Stimulated activated effector memory CD8-positive, alpha-beta T cell treated with anti-CD3 and anti-CD28 coated beads, Interleukin-12 subunit alpha, Interleukin-12 subunit beta, amount 100 ng/mL, for 72 hours (primary cell): ENCODE results near the gene IP6K3.

Experiments used
- ATAC-seq: fragments of 150-1000 bp; cut with Tn5 transposase; 2 replicates; pipeline ENCODE4 v1.10.0; 2021
- DNase-seq, 2 donors: peaks; one replicate each; pipeline ENCODE4 v3.0.0; 2021 to 2022; ENCODE audit warnings: low spot score in 2 of 2
- H3K27ac Mint-ChIP-seq: one replicate; pipeline ENCODE4 v1.8.0; 2022; ENCODE audit warnings: mild to moderate bottlenecking, mixed read lengths
- H3K36me3 Mint-ChIP-seq: one replicate; pipeline ENCODE4 v1.8.0; 2022; ENCODE audit warnings: mild to moderate bottlenecking, mixed read lengths
- H3K4me1 Mint-ChIP-seq: one replicate; pipeline ENCODE4 v1.8.0; 2022; ENCODE audit warnings: mixed read lengths
- H3K4me3 Mint-ChIP-seq: one replicate; pipeline ENCODE4 v1.8.0; 2022; ENCODE audit warnings: mild to moderate bottlenecking, mixed read lengths
- H3K9me3 Mint-ChIP-seq: one replicate; pipeline ENCODE4 v1.8.0; 2022; ENCODE audit warnings: mixed read lengths

IP6K3 gene

GRCh38 chr6:33683576-33684427, 62.9 kb downstream of the IP6K3 start:
- Mint-ChIP-seq H3K36me3 (peaks cover 96% of the 10 kb centered on the region), H3K4me3 (peak overlapping the region; percentile 42), H3K9me3 (no peaks in the 10 kb centered on the region), H3K27ac (peak overlapping the region; percentile 91), H3K4me1 (peaks cover 30% of the 10 kb centered on the region)
- ATAC-seq (peak; percentile 44), DNase-seq (no peak)

- peak; percentile 79 for ATAC-seq
- Mint-ChIP-seq H3K27ac (peak overlapping the region; percentile 91), H3K36me3 (peaks cover 95% of the 10 kb centered on the region), H3K4me3 (peak overlapping the region; percentile 42), H3K4me1 (peaks cover 30% of the 10 kb centered on the region), H3K9me3 (no peaks in the 10 kb centered on the region)
- DNase-seq = peak in 1 of 2 donors; percentile 58
Measured at GRCh38 chr6:33683051-33683571, 63.6 kb downstream of the IP6K3 start.

- H3K9me3 Mint-ChIP-seq = no peaks in the 10 kb centered on the region
- peaks cover 36% of the 10 kb centered on the region for H3K4me1 Mint-ChIP-seq
- ATAC-seq (no peak), DNase-seq (no peak)
- peak overlapping the region; percentile 91 for H3K27ac Mint-ChIP-seq
- H3K36me3 Mint-ChIP-seq = peaks cover 95% of the 10 kb centered on the region
- no peak overlapping the region for H3K4me3 Mint-ChIP-seq
Measured at GRCh38 chr6:33682341-33682740, 64.4 kb downstream of the IP6K3 start.

GRCh38 chr6:33679761-33680160, 66.9 kb downstream of the IP6K3 start:
- ATAC-seq = no peak
- H3K36me3 Mint-ChIP-seq = peaks cover 99% of the 10 kb centered on the region
- no peaks in the 10 kb centered on the region for H3K9me3 Mint-ChIP-seq
- no peak overlapping the region for H3K4me3 Mint-ChIP-seq
- DNase-seq = no peak
- H3K27ac Mint-ChIP-seq = peak overlapping the region; percentile 40
- peaks cover 28% of the 10 kb centered on the region for H3K4me1 Mint-ChIP-seq

DNA sequence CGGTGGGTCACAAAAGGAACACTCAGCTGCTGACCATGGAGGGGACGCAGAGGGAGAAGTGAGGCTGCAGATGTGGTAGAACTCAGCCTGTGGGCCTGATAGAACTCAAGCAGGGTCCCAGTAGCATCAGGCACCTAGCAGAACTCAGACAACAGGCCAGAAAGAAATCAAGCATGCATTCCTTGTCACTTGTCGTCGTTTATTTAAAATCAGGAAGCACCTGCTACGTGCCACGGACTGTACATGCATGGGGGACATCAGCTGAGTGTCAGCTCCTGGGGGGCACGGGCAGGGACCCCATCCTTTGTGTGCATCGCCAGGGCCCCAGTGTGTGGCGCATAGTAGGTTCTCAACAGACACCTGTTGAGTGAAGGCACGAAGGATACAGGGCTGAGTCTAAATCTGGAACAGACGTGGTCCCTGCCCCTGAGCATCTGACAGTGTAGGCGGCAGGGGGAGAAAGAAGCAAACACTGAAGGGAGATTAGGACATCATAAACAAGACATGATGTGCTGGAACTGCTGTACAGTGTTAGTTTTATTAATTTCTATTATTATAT, 67.7 kb downstream of the IP6K3 start:
- Mint-ChIP-seq H3K9me3 (no peaks in the 10 kb centered on the region), H3K4me3 (no peak overlapping the region), H3K4me1 (peaks cover 24% of the 10 kb centered on the region), H3K36me3 (peaks cover 99% of the 10 kb centered on the region), H3K27ac (peak overlapping the region; percentile 63)
- ATAC-seq (no peak), DNase-seq (no peak)

DNA sequence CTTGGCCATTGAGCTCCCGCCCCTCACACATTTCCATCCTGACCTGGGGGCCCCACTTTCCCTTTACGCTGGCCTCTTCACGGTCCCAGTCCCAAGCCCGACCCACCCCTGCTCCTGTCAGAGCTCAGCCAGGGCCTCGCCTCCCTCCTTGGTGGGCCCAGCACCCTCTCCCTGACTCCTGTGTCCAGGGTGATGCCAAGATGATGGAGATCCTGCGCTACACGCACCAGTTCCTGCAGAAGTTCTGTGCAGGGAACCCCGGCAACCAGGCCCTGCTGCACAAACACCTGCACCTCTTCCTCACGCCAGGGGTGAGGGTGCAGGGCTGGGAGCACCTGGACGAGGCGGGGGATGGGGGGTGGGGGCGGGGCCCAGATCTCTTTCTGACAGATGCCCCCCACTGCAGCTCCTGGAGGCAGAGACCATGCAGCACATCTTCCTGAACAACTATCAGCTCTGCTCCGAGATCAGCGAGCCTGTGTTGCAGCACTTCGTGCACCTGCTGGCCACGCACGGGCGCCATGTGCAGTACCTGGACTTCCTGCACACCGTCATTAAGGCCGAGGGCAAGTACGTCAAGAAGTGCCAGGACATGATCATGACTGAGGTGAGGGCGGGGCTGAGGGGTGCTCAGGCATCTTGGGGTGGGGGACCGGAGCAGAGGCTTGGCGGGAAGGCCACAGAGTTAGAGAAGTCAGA, 68.3 kb downstream of the IP6K3 start:
- DNase-seq = no peak
- Mint-ChIP-seq H3K4me3 (no peak overlapping the region), H3K9me3 (no peaks in the 10 kb centered on the region), H3K4me1 (peaks cover 18% of the 10 kb centered on the region), H3K27ac (peak overlapping the region; percentile 63), H3K36me3 (peaks cover 99% of the 10 kb centered on the region)
- ATAC-seq = no peak

DNA sequence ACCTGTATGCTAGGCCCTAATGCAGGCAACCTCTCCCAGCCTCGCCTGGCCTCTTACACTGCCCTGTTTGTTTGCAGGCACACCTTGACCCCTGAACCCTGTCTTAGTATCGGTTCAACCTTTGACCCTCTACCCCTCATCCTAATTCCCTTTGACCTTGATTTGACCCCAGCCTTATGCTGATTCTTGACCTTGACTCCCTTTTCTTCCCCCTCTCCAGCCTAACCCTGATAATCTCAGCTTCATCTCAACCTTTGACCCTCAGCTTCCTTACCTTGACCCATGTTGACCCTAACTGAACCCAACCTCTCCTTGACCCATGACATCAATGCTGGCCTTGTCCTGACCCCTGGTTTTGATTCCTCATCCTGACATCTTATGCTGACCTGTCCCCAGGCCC, 69.0 kb downstream of the IP6K3 start:
- ATAC-seq (no peak), DNase-seq (no peak)
- no peak overlapping the region for H3K4me3 Mint-ChIP-seq
- H3K4me1 Mint-ChIP-seq = peaks cover 11% of the 10 kb centered on the region
- no peaks in the 10 kb centered on the region for H3K9me3 Mint-ChIP-seq
- peaks cover 99% of the 10 kb centered on the region for H3K36me3 Mint-ChIP-seq
- H3K27ac Mint-ChIP-seq = peak overlapping the region; percentile 46

- no peak for ATAC-seq
- peak overlapping the region; percentile 46 for H3K27ac Mint-ChIP-seq
- no peak overlapping the region for H3K4me3 Mint-ChIP-seq
- H3K4me1 Mint-ChIP-seq = peaks cover 7% of the 10 kb centered on the region
- peaks cover 99% of the 10 kb centered on the region for H3K36me3 Mint-ChIP-seq
- no peaks in the 10 kb centered on the region for H3K9me3 Mint-ChIP-seq
- no peak for DNase-seq
Measured at GRCh38 chr6:33677143-33677660, 69.5 kb downstream of the IP6K3 start.

GRCh38 chr6:33676416-33677142, 70.1 kb downstream of the IP6K3 start:
- Mint-ChIP-seq H3K27ac (no peak overlapping the region), H3K9me3 (no peaks in the 10 kb centered on the region), H3K4me3 (no peak overlapping the region), H3K36me3 (peaks cover 97% of the 10 kb centered on the region), H3K4me1 (peaks cover 6% of the 10 kb centered on the region)
- ATAC-seq = no peak
- DNase-seq = no peak

DNA sequence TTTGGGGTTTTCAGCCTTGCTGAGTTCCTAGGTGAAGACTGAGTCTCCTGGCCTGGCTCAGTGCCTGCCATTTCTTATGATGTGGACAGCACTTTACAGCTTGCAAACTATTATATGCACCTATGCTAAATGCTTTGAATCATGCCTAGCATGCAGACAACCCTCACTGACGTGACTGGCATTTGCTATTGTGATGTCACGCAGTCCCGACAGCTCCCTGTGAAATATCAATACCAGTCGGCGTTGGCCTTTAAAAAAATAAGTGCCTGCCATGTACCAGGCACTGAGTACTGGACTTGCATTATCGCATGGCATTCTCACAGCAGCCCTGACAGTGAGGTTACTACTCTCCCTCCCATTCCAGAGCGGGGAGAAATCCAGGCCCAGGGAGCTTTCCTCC, 70.7 kb downstream of the IP6K3 start:
- Mint-ChIP-seq H3K4me3 (no peak overlapping the region), H3K36me3 (peaks cover 97% of the 10 kb centered on the region), H3K27ac (no peak overlapping the region), H3K4me1 (peaks cover 6% of the 10 kb centered on the region), H3K9me3 (no peaks in the 10 kb centered on the region)
- DNase-seq (no peak), ATAC-seq (no peak)

GRCh38 chr6:33673851-33674250, 72.9 kb downstream of the IP6K3 start:
- peaks cover 96% of the 10 kb centered on the region for H3K36me3 Mint-ChIP-seq
- H3K27ac Mint-ChIP-seq = peak overlapping the region; percentile 87
- DNase-seq (no peak), ATAC-seq (no peak)
- H3K9me3 Mint-ChIP-seq = no peaks in the 10 kb centered on the region
- H3K4me1 Mint-ChIP-seq = peaks cover 7% of the 10 kb centered on the region
- H3K4me3 Mint-ChIP-seq = no peak overlapping the region

DNA sequence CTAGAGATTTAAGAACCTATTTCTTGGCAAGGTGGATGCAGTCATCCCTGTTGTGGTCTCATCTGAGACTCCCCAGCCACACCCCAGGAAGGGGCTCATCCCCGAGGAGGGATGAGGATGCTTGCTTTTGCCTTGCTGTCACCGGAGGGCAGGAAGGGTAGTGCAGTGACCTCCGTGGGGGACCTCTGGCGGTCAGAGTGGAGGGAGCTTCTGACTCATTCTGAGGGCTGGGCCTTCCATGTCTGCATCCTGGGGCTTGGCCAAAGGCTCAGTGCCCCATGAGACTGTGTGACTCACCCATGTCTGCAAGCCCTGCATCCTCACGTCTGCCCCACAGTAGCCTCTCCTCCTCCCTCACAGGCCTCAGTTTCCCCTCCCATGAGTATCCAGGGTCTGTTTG, 73.9 kb downstream of the IP6K3 start:
- Mint-ChIP-seq H3K27ac (peak overlapping the region; percentile 87), H3K4me3 (no peak overlapping the region), H3K9me3 (no peaks in the 10 kb centered on the region), H3K36me3 (peaks cover 97% of the 10 kb centered on the region), H3K4me1 (peaks cover 11% of the 10 kb centered on the region)
- ATAC-seq = peak; percentile 31
- DNase-seq = no peak

DNA sequence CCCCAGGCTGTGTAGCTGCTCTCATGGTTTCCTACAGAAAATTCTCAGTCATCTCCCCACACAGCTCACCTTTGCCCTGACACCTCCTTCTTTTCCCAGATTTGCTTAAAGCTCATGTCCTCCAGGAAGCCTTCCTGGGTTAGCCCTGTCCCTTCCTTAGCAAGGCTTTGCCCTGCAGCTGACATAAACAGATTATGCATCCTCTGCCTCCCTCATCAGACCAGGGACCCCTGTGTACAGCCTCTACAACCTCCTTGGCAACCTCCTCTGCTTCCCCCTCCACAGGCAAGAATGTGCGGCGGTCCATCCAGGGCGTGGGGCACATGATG, 75.0 kb downstream of the IP6K3 start:
- H3K27ac Mint-ChIP-seq = no peak overlapping the region
- DNase-seq (no peak), ATAC-seq (no peak)
- no peak overlapping the region for H3K4me3 Mint-ChIP-seq
- no peaks in the 10 kb centered on the region for H3K9me3 Mint-ChIP-seq
- H3K36me3 Mint-ChIP-seq = peaks cover 97% of the 10 kb centered on the region
- peaks cover 7% of the 10 kb centered on the region for H3K4me1 Mint-ChIP-seq
